KG1 (cell line): ENCODE results near the gene APBB1IP.

Experiments
- DNase-seq: peaks from one replicate; lab custom pipeline; 2025; lab: John Stamatoyannopoulos, UW

APBB1IP gene

DNA sequence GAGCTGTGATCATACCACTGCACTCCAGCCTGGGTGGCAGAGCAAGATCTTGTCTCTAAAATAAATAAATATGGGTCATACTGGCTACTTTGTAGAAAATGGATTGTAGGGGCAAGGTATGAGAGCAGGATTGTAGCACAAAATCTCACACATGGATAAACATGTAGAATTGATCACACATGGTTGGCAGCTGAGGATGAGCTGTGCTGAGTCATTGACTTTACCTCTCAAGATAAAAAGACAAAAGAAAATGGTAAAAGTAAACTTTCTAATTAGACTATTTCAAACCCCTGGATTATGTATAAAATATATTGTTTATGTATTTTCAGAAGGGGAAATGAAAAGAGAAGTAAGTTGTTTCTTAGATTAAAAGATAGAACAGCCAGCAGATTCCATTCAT, 69.3 kb downstream of the APBB1IP start:
- DNase-seq, result no peak

GRCh38 chr10:26508016-26508415, 69.9 kb downstream of the APBB1IP start:
- no peak for DNase-seq

DNA sequence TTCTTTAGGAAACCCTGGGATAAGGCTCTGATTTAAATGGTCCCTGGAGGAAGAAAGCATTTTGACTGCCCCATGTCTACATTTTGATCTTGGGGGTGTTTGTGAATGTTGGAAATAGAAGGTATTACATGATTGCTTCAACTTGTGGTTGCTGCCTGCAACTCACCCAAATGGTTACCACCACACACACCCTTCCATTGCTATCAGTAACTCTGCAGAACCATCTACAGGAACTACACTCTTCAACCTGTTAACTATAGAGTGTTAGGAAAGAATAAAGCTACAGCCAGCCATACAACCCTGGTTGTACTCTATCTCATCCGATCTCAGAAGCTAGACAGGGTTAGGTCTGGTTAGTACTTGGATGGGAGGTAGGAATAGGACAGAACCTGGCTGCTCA, 71.2 kb downstream of the APBB1IP start:
- no peak for DNase-seq

GRCh38 chr10:26513101-26513500, 75.0 kb downstream of the APBB1IP start:
- no peak for DNase-seq

DNA sequence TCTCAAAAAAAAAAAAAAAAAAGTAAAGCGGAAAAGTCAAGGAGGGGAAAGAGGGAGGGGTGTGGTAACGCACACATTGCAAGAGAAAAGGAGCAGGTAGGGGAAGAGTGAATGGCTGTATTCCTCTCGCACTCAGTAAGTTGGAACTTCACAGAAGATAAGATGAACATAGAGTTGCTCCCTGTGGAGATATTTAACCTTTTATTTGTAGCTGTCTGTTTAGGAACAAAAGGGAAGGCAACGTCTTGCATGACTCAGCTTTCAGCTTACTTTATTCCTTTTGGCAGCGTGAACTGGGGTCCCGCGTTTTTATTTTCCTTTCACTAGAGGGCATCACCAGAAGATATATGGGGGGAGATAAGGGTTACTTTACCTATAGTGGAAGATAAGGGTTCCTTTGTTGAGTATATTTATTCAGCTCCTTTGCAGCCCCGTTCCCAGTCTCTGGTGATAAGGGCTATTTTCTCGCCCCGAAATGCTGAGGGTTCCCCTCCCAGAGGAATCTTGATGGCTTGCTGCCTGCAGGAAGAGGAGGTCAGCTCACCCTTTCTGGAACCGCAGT, 78.5 kb downstream of the APBB1IP start:
- DNase-seq, result no peak

GRCh38 chr10:26517141-26517867, 79.2 kb downstream of the APBB1IP start:
- no peak for DNase-seq

GRCh38 chr10:26519803-26520202, 81.7 kb downstream of the APBB1IP start:
- no peak for DNase-seq

- DNase-seq, result no peak
Observed at GRCh38 chr10:26520575-26520974, 82.4 kb downstream of the APBB1IP start.

GRCh38 chr10:26524161-26524896, 86.2 kb downstream of the APBB1IP start:
- no peak for DNase-seq

GRCh38 chr10:26525586-26525985, 87.4 kb downstream of the APBB1IP start:
- no peak for DNase-seq

- no peak for DNase-seq
Observed at GRCh38 chr10:26527018-26527417, 88.9 kb downstream of the APBB1IP start.

DNA sequence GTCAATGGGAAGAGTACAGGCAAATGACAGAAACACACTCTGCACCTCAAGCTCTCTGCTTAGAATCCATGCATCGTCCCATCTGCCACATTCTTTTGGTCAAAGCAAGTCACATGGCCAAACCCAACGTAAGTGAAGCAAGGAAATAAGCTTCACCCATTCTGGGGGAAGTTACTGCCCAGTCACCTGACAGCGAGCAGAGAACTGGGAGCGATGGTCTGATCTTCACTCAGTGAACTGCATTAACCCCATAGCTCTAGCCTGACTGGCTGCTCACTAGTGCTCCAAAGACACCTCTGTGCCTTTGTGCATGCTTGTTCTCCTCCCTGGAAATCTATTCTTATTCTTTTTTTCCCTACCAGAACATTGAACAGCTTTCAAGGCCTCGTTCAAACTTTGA, 89.9 kb downstream of the APBB1IP start:
- DNase-seq, result no peak

- no peak for DNase-seq
Observed at GRCh38 chr10:26528715-26529393, 90.7 kb downstream of the APBB1IP start.

- no peak for DNase-seq
Observed at GRCh38 chr10:26534384-26534783, 96.2 kb downstream of the APBB1IP start.

DNA sequence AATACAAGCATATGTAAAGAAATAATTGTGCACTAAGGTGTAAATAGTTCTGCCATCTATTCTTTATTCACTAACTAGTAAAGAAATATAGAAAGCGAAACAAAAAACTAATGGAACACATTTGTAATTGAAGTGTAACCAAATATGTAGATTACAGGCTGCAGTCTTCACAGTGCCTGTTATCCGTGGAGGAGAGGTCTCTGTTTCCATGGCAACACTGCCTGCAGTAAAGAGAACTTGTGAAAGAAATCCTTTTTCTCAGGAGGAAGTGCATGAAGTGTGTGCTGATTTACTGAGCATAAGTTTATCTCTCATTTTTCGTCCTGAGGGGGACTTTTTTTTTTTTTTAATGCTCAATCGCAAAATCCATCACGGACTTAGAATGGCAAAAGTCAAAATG, 102.5 kb downstream of the APBB1IP start:
- no peak for DNase-seq

GRCh38 chr10:26543567-26544306, 105.6 kb downstream of the APBB1IP start:
- no peak for DNase-seq

- no peak for DNase-seq
Observed at GRCh38 chr10:26544932-26545331, 106.8 kb downstream of the APBB1IP start.

DNA sequence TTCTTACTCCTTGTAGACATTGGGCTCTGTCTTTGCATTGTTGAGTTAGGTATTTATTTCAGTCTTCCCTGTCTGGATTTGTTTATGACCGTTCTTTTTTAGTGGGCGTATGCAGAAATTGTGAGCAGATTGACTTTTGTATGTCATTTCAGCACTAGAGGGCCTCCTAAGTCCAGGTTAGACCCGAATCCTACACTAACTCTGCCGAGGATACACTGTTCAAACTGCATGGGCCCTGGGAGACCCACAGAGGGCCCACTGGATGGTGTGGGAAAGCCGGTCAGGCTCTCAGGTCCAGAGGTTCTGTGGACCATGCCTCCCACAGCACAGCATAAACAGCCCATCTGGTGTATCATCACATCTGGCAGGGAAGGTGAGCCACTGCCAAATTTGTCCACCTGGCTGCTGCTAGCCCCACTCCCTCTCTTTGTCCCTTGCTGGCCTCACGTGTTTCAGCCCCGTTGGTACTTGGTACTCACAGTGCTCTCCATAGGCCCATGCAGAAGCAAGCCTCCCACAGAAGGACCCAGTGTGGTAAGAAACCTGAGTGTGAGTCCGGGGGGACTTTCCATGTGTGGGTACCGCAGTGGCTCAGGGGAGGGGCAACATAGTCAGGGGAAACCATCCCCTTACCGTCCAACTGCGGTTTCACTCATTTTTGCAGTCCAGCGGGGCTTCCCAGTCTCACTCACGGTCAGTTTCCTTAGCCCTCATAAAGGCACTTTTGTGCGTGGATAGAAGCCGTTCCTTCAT, 112.8 kb downstream of the APBB1IP start:
- no peak for DNase-seq

DNA sequence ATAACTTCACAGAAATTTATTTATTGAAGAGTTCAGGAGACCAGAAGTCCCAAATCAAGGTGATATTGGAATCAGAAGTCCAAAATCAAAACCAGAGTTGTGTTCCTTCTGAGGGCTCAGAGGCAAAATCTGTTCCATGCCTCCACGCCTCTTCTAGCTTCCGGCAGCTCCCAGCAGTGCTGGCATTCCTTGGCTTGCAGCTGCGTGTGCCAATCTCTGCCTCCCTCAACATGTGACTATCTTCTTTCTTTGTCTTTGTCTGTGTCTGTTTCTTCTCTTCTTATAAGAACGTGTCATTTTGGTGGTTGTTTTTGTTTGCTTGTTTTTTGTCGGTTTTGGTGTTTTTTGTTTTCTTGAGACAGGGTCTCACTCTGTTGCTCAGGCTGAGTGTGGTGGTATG, 116.1 kb downstream of the APBB1IP start:
- DNase-seq, result no peak

GRCh38 chr10:26555719-26556368, 117.7 kb downstream of the APBB1IP start:
- peak; percentile 9 for DNase-seq
